Measurements from ENCODE around the gene HSPA12B.

Gene HSPA12B

DNA sequence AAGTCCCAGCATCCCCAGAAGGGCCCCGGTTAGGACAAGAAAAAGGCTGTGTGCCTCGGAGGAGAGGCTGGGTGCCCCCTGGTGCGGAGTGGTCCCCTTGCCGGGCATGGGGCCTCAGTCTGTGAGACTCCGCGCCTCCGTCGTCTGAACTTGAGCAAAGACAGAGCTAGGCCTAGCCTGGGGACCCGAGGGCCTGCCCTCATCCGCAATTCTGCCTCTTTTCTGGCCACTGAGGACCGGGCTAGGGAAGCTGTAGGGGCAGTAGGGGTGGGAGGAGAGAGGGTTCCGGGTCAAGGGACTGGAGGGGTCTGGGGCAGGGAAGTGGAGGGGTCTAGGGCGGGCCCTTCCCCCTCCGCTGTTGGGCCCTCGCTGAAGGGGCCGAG, 550 bp upstream of the HSPA12B start:
- Histone ChIP-seq H3K36me3 (ENCODE audit: control insufficient read depth, insufficient read depth, low read length, severe bottlenecking) (no peaks in the 10 kb centered on the region), H3K9me3 (ENCODE audit: control insufficient read depth, low read length) (no peaks in the 10 kb centered on the region), H3K4me1 (ENCODE audit: control insufficient read depth, insufficient read depth, low read length) (peaks cover 10% of the 10 kb centered on the region), H3K9ac (ENCODE audit: low read length) (no peak overlapping the region), H3K4me3 (ENCODE audit: low read length) (no peak overlapping the region), H3K27me3 (replicated peaks; ENCODE audit: control insufficient read depth, insufficient read depth, low read length) (peaks cover 29% of the 10 kb centered on the region)
- DNase-seq (ENCODE audit: low read depth) = no peak

DNA sequence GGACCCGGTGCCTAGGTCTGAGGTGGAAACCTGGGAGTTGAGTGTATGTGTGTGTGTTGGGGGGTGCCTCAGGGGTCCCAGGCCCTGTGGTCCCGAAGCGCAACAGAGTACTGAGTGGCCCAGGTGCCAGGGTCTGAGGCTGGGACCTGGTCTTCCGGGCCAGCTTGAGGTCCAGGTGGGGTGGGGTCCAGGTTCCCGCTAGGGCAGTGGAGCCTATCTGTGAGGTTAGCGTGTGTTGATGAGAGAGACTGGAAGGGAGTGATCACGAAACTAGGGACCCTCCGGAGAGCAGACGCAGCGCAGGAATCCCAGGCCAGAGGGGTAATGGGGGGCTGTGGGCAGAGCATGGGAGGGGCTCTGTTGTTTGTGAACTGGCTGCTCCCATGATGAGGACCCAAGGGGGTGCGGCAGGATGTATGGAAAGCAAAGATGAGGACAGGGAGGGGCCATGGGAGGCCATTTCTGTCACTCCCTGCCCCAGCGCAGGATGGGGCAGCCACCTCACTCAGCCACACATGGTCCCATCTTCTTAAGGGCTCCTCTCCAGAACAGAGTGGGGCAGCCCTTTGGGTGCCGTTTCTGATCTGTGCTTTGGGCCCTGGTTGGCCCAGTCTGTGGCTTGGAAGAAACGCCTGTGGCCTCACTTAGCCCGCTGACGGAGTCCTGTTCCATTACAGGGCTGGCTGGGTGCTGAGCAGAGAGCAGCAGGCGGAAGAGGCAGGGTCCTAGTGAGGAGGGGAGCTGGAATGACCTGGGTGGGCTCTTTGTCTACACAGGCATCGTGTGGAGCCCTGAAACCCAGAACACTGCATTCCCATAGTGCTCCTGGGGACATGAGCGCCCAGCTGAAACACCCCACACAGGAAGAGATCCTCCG, 872 bp downstream of the HSPA12B start:
- no peak for DNase-seq (ENCODE audit: low read depth)
- no peaks in the 10 kb centered on the region for H3K9me3 ChIP-seq (ENCODE audit: control insufficient read depth, low read length)
- H3K9ac ChIP-seq (ENCODE audit: low read length) = no peak overlapping the region

DNA sequence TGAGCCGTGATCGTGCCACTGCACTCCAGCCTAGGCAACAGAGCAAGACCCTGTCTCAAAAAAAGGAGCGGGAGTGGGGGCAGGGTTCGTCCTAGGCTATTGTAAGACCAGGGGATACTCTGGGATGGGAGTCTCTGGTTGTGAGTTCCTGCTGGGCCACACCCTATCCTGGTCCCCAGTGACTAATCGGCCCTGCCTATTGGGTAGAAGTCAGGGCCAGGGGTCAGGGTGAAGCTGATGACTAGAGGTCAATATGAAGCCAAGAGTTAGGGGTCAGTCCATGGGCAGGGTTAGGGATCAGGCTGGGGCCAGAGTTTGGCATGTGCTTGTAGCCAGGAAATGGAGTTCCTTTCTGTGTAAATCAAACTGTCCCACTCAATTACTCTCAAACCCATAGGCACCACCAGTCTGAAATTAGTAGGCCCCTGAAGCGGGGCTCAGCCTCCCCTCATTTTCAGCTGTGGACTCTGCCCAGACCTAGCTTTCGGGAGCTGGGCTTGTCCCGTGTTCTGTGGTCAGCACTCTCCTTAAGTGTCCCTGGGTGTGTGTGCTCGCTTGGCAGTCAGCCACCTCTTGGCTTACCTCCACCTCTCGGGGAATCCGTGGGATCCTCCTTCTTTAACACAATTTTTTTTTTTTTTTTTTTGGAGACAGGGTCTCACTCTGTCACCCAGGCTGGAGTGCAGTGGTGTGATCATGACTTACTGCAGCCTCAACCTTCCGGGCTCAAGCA, 1.8 kb downstream of the HSPA12B start:
- no peak overlapping the region for H3K4me3 ChIP-seq (ENCODE audit: low read length)
- H3K9me3 ChIP-seq (ENCODE audit: control insufficient read depth, low read length) = no peaks in the 10 kb centered on the region
- H3K9ac ChIP-seq (ENCODE audit: low read length) = no peak overlapping the region
- H3K4me1 ChIP-seq (ENCODE audit: control insufficient read depth, insufficient read depth, low read length) = peaks cover 15% of the 10 kb centered on the region
- H3K36me3 ChIP-seq (ENCODE audit: control insufficient read depth, insufficient read depth, low read length, severe bottlenecking) = no peaks in the 10 kb centered on the region
- peaks cover 29% of the 10 kb centered on the region for H3K27me3 ChIP-seq (replicated peaks; ENCODE audit: control insufficient read depth, insufficient read depth, low read length)
- DNase-seq (ENCODE audit: low read depth) = no peak

More for the DNA sequence above, 872 bp downstream of the HSPA12B start:
- Histone ChIP-seq H3K36me3 (ENCODE audit: control insufficient read depth, insufficient read depth, low read length, severe bottlenecking) (no peaks in the 10 kb centered on the region), H3K4me3 (ENCODE audit: low read length) (no peak overlapping the region), H3K27me3 (replicated peaks; ENCODE audit: control insufficient read depth, insufficient read depth, low read length) (peaks cover 29% of the 10 kb centered on the region), H3K4me1 (ENCODE audit: control insufficient read depth, insufficient read depth, low read length) (peaks cover 5% of the 10 kb centered on the region)

DNA sequence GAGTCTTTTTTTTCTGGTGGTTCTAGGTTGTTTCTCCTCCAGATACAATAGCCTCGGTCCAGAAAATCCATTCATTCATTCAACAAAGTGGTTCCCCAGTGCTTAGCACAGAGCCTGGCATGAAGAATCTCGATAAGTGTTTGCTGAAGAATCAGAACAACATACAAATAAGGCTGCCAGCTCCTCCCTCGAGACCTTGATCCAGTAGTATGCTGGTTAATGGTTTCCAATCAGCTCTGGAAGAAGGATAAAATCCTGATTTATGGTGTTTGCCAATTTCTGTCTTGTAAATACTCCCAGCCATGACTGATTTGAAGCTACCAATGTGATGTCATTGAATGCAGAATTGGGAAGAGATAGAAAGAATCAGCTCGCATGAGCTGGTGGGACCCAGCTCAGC, 3.3 kb downstream of the HSPA12B start:
- H3K9ac ChIP-seq (ENCODE audit: low read length) = no peak overlapping the region
- H3K36me3 ChIP-seq (ENCODE audit: control insufficient read depth, insufficient read depth, low read length, severe bottlenecking) = no peaks in the 10 kb centered on the region
- peaks cover 29% of the 10 kb centered on the region for H3K27me3 ChIP-seq (replicated peaks; ENCODE audit: control insufficient read depth, insufficient read depth, low read length)
- H3K9me3 ChIP-seq (ENCODE audit: control insufficient read depth, low read length) = no peaks in the 10 kb centered on the region
- DNase-seq (ENCODE audit: low read depth) = no peak
- H3K4me1 ChIP-seq (ENCODE audit: control insufficient read depth, insufficient read depth, low read length) = peaks cover 17% of the 10 kb centered on the region
- H3K4me3 ChIP-seq (ENCODE audit: low read length) = no peak overlapping the region

DNA sequence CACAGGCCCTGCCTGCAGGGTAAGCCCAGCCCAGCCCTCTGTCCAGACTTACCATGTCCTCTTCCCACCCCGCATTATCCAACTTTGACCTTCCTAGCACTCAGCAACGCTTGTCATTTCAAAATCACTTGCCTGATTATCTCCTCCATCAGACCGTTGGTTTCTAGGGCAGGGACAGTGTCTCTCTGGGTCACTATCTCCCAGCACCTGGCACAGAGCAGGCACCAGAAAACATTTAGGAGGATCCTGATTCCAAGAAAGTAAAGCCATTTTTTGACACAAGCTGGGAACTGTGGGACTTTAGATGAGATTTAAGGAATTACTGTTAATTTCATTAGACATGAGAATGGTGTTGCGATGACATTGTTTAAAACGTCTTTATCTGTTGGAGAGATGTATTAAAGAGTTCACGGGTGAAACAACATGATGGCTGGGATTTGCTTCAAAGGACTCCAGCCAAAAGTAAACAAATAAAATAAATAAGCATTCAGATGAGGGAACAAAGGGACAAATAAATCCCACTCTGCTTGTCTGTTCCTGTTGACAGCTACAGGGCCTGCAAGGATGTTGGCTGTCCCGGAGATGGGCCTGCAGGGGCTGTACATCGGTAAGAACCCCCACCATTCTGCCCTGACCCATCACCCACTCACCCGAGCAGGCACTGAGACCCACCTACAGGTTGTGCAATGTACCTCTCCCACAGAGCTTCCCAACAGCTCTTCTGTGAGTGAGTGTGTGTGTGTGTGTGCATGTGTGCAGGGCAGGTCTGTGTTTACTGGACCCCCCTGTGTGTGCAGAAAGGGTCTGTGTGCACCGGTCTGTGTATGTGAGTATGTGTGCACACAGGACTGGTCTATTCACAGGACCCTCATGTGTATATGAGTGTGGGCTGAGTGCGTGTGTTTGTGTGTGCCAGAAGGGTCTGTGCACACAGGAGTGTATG, 5.9 kb downstream of the HSPA12B start:
- Histone ChIP-seq H3K4me3 (ENCODE audit: low read length) (no peak overlapping the region), H3K36me3 (ENCODE audit: control insufficient read depth, insufficient read depth, low read length, severe bottlenecking) (no peaks in the 10 kb centered on the region), H3K27me3 (replicated peaks; ENCODE audit: control insufficient read depth, insufficient read depth, low read length) (peaks cover 11% of the 10 kb centered on the region), H3K9ac (ENCODE audit: low read length) (no peak overlapping the region), H3K4me1 (ENCODE audit: control insufficient read depth, insufficient read depth, low read length) (peaks cover 17% of the 10 kb centered on the region), H3K9me3 (ENCODE audit: control insufficient read depth, low read length) (no peaks in the 10 kb centered on the region)
- DNase-seq (ENCODE audit: low read depth) = no peak

DNA sequence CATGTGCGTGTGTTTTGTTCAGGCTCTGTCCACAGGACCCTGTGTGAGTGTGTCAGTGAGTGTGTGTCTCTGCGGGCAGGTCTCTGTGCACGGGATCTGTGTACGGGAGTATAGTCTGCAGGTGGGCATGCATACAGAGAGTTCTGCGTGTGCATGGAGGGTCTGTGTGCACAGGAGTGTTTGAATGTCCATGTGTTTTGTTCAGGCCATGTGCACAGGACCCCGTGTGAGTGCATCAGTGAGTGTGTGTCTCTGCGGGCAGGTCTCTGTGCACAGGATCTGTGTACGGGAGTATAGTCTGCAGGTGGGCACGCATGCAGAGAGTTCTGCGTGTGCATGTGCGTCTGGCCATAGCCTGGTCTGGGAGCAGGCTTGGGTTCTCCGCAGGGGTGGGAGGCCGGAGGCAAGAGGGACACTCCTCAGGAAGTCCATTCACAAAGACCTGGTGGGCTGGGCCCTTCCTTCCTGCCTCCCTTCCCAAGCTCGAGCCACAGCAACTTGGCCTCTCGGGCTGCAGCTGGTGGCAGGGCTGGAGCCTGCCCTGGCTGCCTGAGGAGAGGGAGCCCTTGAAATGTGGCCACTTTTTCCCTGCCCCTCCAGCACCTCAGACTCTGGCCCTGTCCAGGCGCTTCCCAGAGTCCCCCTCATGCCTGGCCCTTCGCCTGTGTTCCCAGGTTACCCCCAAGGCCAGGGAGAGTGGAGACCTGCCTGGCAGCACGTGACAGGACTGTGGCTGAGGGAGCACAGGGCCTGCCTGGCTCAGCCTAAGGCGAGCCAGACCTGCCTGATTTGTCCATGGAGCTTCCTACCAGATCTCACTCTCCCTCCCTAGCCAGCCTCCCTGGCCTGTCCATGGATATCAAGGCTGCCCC, 6.8 kb downstream of the HSPA12B start:
- peaks cover 17% of the 10 kb centered on the region for H3K4me1 ChIP-seq (ENCODE audit: control insufficient read depth, insufficient read depth, low read length)
- no peaks in the 10 kb centered on the region for H3K9me3 ChIP-seq (ENCODE audit: control insufficient read depth, low read length)
- H3K27me3 ChIP-seq (replicated peaks; ENCODE audit: control insufficient read depth, insufficient read depth, low read length) = peaks cover 6% of the 10 kb centered on the region
- no peak for DNase-seq (ENCODE audit: low read depth)
- no peaks in the 10 kb centered on the region for H3K36me3 ChIP-seq (ENCODE audit: control insufficient read depth, insufficient read depth, low read length, severe bottlenecking)
- no peak overlapping the region for H3K9ac ChIP-seq (ENCODE audit: low read length)
- no peak overlapping the region for H3K4me3 ChIP-seq (ENCODE audit: low read length)

DNA sequence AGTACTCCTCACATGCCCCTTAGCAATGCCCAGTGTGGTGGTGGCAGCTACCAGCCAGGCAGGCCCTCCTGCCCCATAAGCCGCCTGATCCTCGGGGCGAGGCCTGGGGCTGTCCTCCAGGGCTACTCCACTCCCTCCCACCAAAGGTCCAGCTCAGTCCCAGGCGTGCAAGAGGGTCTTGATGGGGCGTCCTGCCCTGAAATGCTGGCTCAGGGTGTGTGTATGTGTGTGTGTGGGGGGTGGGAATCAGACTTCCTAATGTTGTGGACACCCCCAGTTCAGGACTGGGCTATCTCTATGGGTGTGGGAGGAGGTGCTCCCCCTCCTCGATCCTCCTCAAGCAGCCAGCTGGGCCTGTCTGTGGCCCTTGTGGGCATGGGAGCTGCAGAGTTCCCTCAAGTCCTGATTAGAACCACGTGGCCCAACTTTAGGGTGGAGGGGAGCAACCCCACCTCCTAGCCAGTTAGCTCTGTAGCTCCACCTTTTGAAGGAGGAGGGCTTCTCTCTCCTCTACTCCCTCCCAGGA, 7.5 kb downstream of the HSPA12B start:
- no peak for DNase-seq (ENCODE audit: low read depth)
- no peak overlapping the region for H3K9ac ChIP-seq (ENCODE audit: low read length)
- H3K4me3 ChIP-seq (ENCODE audit: low read length) = no peak overlapping the region
- H3K9me3 ChIP-seq (ENCODE audit: control insufficient read depth, low read length) = no peaks in the 10 kb centered on the region
- H3K36me3 ChIP-seq (ENCODE audit: control insufficient read depth, insufficient read depth, low read length, severe bottlenecking) = no peaks in the 10 kb centered on the region
- H3K27me3 ChIP-seq (replicated peaks; ENCODE audit: control insufficient read depth, insufficient read depth, low read length) = peaks cover 4% of the 10 kb centered on the region
- H3K4me1 ChIP-seq (ENCODE audit: control insufficient read depth, insufficient read depth, low read length) = peaks cover 17% of the 10 kb centered on the region

DNA sequence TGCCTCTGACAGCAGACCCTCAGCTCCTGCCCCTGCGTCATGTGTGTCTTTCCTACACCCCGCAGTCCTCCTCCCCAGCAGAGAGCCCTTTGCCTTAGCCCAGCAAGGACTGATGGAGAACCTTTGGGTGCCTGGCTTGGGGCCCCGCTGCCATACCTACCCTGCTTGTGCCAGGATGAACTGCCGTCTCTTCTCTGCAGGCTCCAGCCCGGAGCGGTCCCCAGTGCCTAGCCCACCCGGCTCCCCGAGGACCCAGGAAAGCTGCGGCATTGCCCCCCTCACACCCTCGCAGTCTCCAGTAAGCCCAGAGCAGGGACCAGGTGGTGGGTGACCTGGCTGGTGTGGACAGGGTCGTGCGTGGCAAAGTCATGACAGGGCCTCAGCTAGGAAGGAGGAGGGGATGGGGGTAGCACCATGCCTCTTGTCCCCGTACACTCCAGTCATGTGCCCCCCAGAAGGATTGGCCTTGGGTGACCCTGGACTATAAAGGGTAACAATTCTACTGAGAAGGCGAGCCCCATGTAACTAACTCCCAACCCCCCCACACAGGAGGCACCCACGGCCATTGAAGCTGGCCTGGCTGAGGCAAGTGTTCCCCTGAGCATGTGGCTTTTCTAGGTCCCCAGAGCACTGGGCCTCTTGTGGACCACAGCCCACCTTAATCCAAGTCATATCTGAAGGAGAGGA, 8.3 kb downstream of the HSPA12B start:
- no peaks in the 10 kb centered on the region for H3K9me3 ChIP-seq (ENCODE audit: control insufficient read depth, low read length)
- H3K27me3 ChIP-seq (replicated peaks; ENCODE audit: control insufficient read depth, insufficient read depth, low read length) = peaks cover 4% of the 10 kb centered on the region
- DNase-seq (ENCODE audit: low read depth) = no peak
- no peak overlapping the region for H3K9ac ChIP-seq (ENCODE audit: low read length)
- no peaks in the 10 kb centered on the region for H3K36me3 ChIP-seq (ENCODE audit: control insufficient read depth, insufficient read depth, low read length, severe bottlenecking)
- H3K4me1 ChIP-seq (ENCODE audit: control insufficient read depth, insufficient read depth, low read length) = peaks cover 17% of the 10 kb centered on the region
- H3K4me3 ChIP-seq (ENCODE audit: low read length) = no peak overlapping the region

DNA sequence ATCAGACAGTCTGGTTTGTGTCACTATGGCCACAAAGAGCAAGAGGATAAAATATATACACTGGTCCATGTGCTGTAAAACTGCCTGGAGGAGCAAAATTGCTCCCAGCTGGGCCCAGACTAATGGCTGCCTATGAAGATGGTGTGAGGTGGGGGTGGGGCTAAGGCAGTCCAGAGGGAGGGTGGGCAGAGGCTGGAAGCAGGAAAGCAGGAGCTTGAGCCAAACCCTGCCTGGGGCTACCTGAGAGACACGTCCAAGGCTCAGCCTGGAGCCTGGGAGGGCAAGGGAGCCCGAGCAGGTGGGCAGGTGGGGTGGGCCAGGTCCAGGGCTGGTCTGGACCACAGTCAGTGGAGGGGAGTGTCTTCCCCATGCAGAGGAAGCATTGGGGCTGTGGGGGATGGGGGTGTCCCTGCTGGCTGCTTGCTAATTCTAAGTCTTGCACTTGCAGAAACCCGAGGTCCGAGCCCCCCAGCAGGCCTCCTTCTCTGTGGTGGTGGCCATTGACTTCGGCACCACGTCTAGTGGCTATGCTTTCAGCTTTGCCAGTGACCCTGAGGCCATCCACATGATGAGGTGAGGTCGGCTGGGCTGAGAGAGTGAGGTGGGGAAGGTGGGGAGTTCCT, 9.5 kb downstream of the HSPA12B start:
- no peak for DNase-seq (ENCODE audit: low read depth)
- peaks cover 9% of the 10 kb centered on the region for H3K27me3 ChIP-seq (replicated peaks; ENCODE audit: control insufficient read depth, insufficient read depth, low read length)
- peaks cover 17% of the 10 kb centered on the region for H3K4me1 ChIP-seq (ENCODE audit: control insufficient read depth, insufficient read depth, low read length)
- H3K9ac ChIP-seq (ENCODE audit: low read length) = no peak overlapping the region
- no peaks in the 10 kb centered on the region for H3K36me3 ChIP-seq (ENCODE audit: control insufficient read depth, insufficient read depth, low read length, severe bottlenecking)
- H3K9me3 ChIP-seq (ENCODE audit: control insufficient read depth, low read length) = no peaks in the 10 kb centered on the region
- no peak overlapping the region for H3K4me3 ChIP-seq (ENCODE audit: low read length)

Measured in adipocyte (in vitro differentiated cells).